ENCODE results near the gene NAA80.
"Not testable (repeated sequence)": the region's sequence is repeated elsewhere in the genome, so short reads cannot be mapped to it uniquely, and the experiment has no call there.

NAA80 gene

GRCh38 chr3:50287262-50287661 lies 11.9 kb downstream of the NAA80 start:
- DNase-seq (ENCODE audit: insufficient read length, low spot score) (no peak), FAIRE-seq (no peak)
- no peak for TF ChIP-seq CTCF (IDR thresholded peaks at IDR 0.05; ENCODE audit: insufficient read depth, missing control alignments)

- no peak for DNase-seq (ENCODE audit: insufficient read length, low spot score)
- FAIRE-seq = no peak
- no peak for TF ChIP-seq CTCF (IDR thresholded peaks at IDR 0.05; ENCODE audit: insufficient read depth, missing control alignments)
These were observed 12.6 kb downstream of the NAA80 start for GRCh38 chr3:50286322-50287227.

- not testable (repeated sequence) for DNase-seq (ENCODE audit: insufficient read length, low spot score); FAIRE-seq
These were observed 15.1 kb downstream of the NAA80 start for GRCh38 chr3:50284121-50284520.

- TF ChIP-seq CTCF (IDR thresholded peaks at IDR 0.05; ENCODE audit: insufficient read depth, missing control alignments) = no peak
- no peak for FAIRE-seq
- no peak for DNase-seq (ENCODE audit: insufficient read length, low spot score)
These were observed 19.8 kb downstream of the NAA80 start for GRCh38 chr3:50279255-50280016.

GRCh38 chr3:50278880-50279224 lies 20.4 kb downstream of the NAA80 start, which contains the start of gene LSMEM2:
TSS of gene LSMEM2 (plus strand) at chr3:50279087. CDS start at chr3:50279114, 27 bp downstream.
- TF ChIP-seq CTCF (IDR thresholded peaks at IDR 0.05; ENCODE audit: insufficient read depth, missing control alignments) = no peak
- no peak for DNase-seq (ENCODE audit: insufficient read length, low spot score)
- no peak for FAIRE-seq

- no peak for FAIRE-seq
- no peak for TF ChIP-seq CTCF (IDR thresholded peaks at IDR 0.05; ENCODE audit: insufficient read depth, missing control alignments)
- no peak for DNase-seq (ENCODE audit: insufficient read length, low spot score)
These were observed 20.9 kb downstream of the NAA80 start for GRCh38 chr3:50278123-50278879.

- FAIRE-seq (no peak), DNase-seq (ENCODE audit: insufficient read length, low spot score) (no peak)
- no peak for TF ChIP-seq CTCF (IDR thresholded peaks at IDR 0.05; ENCODE audit: insufficient read depth, missing control alignments)
These were observed 22.5 kb downstream of the NAA80 start for GRCh38 chr3:50276762-50277101.

Data from D721Med (cell line).